CD4-positive, alpha-beta T cell treated with Interleukin-21 for 1 hour (primary cell): Measurements from ENCODE around the gene AGAP1.

ENCODE experiments used
- DNase-seq: peaks from one replicate; pipeline ENCODE4 v3.0.0-alpha.2; 2020

Gene AGAP1

GRCh38 chr2:235834781-235835180 lies 340.9 kb downstream of the AGAP1 start:
- DNase-seq, result no peak

DNA sequence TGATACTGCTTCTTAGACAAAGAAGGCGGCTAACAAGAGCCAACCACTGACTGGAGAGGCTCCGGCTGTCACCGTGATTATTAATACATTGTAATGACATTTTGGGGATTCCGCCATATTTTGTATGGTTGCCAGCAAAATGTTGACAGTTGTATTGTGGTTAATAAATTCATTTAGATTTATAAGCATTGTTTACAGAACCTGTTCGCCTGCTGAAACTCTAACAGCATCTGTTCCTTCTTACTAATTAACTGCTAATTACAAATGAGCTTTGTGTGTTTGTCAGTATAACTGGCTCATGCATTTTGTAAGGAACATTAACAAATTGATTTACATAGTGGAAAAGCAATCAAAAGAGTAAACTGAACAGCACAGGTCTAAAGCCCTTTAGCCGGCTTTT lies 342.0 kb downstream of the AGAP1 start:
- no peak for DNase-seq

- DNase-seq, result no peak
Measured at GRCh38 chr2:235836491-235836911, 342.7 kb downstream of the AGAP1 start.

DNA sequence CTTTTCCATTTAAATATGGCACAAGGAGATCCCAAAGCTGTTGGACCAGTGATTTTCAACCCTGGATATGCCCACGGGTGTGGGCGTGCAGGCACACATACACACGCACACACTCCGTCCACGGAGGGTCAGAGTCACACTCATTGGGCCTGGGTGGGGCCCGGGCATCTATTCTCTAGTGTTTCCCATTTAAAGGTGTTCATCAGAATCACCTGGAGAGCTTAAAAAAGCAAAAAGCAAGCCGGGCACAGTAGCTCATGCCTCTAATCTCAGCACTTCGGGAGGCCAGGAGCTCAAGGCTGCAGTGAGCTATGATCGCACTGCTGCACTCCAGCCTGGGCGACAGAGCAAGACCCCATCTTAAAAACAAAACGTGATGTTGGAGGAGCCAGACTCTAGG lies 345.4 kb downstream of the AGAP1 start:
- DNase-seq, result no peak

- DNase-seq, result no peak
Measured at GRCh38 chr2:235839974-235840373, 346.1 kb downstream of the AGAP1 start.

- DNase-seq, result no peak
Measured at GRCh38 chr2:235841863-235842262, 348.0 kb downstream of the AGAP1 start.

- no peak for DNase-seq
Measured at GRCh38 chr2:235842941-235843340, 349.1 kb downstream of the AGAP1 start.

- no peak for DNase-seq
Measured at GRCh38 chr2:235843591-235844395, 349.9 kb downstream of the AGAP1 start.

DNA sequence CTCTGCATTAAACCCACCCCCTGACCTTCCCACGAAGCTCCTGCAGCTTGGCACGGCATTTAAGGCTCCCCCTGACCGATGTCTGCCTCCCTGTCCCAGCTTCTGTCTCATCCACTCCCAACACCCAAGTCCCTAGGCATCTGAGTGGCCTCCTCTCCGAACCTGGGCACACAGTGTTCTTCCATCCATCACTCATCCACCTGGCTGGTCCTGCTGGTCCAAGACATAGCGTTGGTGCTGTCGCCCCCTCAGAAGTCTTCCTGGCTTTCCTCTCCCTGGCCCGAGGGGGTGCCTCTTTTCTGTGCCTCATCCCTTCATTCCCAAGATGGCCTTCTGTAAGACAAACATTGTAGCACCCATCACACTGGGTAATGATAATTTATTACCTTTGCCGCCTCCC lies 350.7 kb downstream of the AGAP1 start:
- no peak for DNase-seq

DNA sequence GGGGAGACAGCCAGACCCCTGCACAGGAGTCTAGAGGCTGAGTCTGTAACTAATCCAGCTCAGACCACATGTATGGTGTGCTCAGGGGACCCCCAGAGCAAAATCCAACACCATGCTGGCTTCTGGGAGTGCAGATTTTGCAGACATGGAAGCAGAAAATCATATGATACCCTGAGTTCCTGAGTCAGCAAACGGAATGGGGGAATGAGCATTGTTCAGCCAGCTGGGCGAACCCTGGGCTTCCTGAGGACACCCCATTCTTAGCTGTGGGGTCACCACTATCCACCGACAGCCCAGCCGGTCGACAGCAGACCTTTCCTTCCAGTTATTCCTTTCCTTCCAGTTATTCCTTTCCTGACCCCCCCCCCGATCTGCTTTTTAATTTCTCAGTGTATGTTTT lies 351.4 kb downstream of the AGAP1 start:
- no peak for DNase-seq

DNA sequence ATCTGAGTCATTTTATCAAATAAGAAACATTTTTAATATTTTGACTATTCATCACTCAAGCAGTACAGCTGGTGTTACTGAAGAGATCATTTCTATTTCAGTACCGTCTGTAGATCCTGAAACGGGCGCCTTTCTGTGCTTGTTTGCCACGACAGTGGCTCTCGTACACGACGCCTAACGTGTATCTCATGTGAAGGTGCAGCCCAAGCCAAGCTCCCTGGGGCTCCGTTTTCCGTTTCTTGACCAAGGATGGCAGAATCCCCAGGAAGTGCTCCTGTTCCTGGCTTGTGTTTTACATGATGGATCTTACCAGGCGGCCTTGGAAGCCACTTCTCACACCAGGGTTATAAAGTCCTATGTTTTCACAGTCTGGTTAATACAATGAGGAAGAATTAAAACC lies 353.7 kb downstream of the AGAP1 start:
- no peak for DNase-seq

DNA sequence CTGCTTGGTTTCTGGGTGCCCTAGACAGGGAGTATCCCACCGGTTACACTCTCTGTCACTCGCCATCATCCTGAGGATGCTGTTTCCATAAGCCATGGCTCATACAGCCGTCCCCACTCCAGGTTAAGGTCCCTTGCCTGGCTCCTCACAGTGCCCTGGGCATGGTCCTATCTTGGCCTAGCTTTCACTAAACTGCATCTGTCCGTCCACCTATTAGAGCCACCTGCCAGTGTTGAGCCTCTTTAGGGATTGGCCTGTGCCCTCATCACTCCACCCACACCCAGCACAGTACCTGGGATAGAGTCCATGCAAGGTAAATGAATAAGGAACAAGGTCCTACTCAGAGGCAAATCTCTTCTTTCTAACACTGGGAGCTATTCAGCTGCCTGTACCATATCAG lies 354.2 kb downstream of the AGAP1 start:
- no peak for DNase-seq

DNA sequence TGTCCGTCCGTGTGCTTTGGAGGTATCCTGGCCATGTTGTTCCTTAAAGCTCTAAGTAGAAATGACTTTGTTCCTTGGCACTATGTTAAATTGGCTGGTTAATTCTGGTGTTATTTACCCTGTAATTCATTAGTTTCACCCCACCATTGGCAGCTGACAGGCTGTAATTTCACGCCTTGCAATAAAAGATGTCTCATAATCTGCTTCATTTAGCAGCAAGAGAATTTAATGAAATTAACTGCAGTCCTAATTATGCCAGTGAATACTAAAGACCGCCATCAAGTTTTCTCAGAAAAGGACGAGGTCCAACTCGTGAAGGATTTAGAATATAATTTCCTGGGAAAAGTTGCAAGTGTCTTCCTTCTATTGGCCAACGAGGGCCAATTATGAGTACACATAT lies 355.1 kb downstream of the AGAP1 start:
- no peak for DNase-seq

DNA sequence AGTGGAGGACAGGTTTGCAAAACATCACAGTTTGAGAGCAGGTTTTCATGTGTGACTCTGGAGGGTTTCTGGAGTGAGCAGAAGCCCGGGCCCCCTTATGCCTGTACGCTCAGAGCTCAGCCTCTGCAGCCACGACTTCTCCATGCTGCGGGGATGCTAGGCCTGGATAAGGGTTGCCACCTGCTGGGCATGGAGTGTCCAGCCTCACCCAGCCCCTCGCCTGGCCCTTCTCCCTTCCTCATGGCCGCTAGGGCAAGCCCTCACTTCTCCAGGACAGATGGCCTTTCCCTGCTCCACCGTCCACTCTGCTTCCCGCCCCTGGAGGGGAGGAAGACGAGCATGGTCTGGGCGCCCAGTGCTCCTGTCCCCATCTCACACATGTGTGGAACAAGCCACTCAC lies 355.6 kb downstream of the AGAP1 start:
- no peak for DNase-seq

DNA sequence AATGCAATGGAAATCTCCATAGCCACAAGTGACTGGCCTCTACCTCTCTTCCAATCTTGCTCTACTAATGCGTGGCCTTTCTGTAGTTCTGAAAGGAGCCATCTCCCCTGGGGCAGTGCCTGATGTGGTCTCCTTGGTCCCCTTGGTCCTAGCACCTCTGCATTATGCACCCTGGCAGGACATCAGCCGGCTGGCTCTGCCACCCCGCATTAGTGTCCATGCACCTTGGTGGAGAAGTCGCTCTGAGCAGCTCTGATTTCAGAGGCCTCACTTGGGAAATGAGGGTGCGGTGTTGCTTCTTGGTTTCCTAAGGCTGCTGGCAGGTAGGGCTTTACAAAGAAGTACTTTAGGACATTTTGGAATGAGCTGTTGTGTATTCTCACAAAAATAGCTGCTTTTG lies 356.4 kb downstream of the AGAP1 start:
- no peak for DNase-seq

- DNase-seq, result no peak
Measured at GRCh38 chr2:235850771-235851551, 357.1 kb downstream of the AGAP1 start.

DNA sequence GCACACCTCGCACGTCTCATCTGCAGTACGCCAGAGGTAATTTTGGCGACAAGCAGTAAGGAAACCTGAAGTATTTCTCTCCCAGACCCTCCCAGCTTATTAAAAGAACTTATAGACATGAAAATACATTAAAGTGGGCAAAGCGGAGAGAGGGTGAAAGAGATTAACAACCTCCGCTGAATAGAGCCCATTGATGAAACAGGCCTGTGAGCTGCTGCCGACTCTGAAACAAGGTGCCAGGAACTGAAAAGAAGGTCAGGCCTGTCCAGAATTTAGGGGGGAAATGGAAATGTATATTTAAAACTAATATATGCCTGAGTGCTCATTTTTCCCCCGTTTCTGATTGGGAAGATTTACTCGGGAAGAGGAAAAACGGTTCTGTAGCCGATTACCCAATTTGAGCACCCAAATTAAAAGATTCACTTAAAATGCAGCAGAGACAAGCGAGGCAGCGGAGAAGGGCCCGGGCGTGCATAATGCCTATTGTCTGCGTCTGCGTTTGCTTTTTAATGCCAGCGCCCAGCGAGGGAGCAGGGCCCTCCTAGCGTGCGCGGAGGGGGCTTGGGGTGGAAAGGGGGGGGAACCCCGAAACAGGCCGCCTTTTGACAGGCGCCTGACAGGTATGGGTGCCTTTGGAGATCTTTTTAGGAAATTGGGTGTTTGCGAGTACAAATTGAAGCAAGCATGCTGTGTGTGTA lies 358.1 kb downstream of the AGAP1 start:
- no peak for DNase-seq

- no peak for DNase-seq
Measured at GRCh38 chr2:235852526-235852920, 358.7 kb downstream of the AGAP1 start.

DNA sequence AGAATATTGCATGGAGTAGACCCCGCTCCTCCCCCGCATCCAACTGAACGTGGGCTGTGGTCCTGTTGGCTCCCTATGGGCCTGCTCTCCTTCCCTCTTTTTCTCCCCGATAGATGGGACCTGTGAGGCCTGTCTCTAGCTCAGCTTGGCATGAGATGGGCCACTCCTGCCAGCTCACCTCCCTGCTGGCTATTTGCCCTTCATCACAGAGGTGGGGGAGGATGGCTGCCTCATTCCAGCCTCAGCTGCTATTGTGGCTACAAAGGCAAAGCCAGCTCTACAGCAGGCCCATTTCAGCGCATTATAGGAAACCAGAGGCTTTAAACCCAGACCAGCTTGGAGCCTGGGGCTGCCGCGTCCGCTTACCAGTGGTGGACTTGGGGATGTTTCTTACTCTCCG lies 360.4 kb downstream of the AGAP1 start:
- no peak for DNase-seq

GRCh38 chr2:235855011-235855410 lies 361.2 kb downstream of the AGAP1 start:
- DNase-seq, result no peak

- DNase-seq, result no peak
Measured at GRCh38 chr2:235856151-235856854, 362.5 kb downstream of the AGAP1 start.

GRCh38 chr2:235857598-235857997 lies 363.8 kb downstream of the AGAP1 start:
- no peak for DNase-seq

DNA sequence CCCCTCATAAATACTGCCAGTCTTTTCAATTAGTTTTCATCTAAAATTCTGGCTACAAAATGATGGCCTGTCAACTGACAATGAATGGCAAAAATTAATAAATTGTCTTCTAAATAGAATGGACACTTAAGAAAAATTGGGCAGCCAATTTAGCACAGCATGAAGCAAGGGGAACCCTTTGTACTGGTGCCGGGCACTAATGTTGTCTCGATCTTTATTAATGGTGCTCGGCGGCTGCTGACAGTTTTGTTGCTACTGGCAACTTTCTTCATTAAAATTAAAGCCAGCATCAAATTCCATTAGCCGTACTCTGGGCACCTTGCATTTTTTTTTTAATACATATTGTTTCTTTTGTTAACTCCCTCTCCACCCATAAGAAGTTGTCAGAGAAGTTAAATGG lies 365.0 kb downstream of the AGAP1 start:
- DNase-seq, result no peak
